SK-N-SH (cell line): ENCODE results near the gene SPATA20.

Experiments used
- CTCF ChIP-seq: fragments of 200-600 bp; sonication (generic); IDR thresholded peaks from 2 replicates; pipeline ENCODE4 v1.6.1; 2017; ENCODE audit warnings: antibody characterized with exemption, mild to moderate bottlenecking, moderate library complexity
- EP300 ChIP-seq, 2 experiments: IDR thresholded peaks; 2 replicates each; pipeline versions ENCODE4 v1.4.0 to v1.6.1; 2012; ENCODE audit warnings: borderline replicate concordance in 1 of 2, low read depth in 1 of 2, low read length in 1 of 2
- EZH2phosphoT487 ChIP-seq: fragments of 200-600 bp; sonication (generic); IDR thresholded peaks from 2 replicates; pipeline ENCODE4 v1.6.1; 2017; ENCODE audit warnings: low read depth, mixed run types, mild to moderate bottlenecking, antibody characterized with exemption, moderate library complexity, borderline replicate concordance
- GABPA ChIP-seq: IDR thresholded peaks from 2 replicates; pipeline ENCODE4 v1.4.0; 2012; ENCODE audit warnings: low read depth, mild to moderate bottlenecking
- JUND ChIP-seq: IDR thresholded peaks from 2 replicates; pipeline ENCODE4 v1.4.0; 2012
- MAX ChIP-seq: IDR thresholded peaks from 2 replicates; pipeline ENCODE4 v1.4.0; 2012; ENCODE audit warnings: low read depth
- MEF2A ChIP-seq: IDR thresholded peaks from 2 replicates; pipeline ENCODE4 v1.4.0; 2012; ENCODE audit warnings: low read depth, borderline replicate concordance
- NFIC ChIP-seq: IDR thresholded peaks from 2 replicates; pipeline ENCODE4 v1.4.0; 2012; ENCODE audit warnings: borderline replicate concordance
- POLR2AphosphoS5 ChIP-seq: IDR thresholded peaks from 2 replicates; pipeline ENCODE4 v1.6.1; 2012; ENCODE audit warnings: low read depth, low read length
- RAD21 ChIP-seq: IDR thresholded peaks from 2 replicates; pipeline ENCODE4 v1.6.1; 2012; ENCODE audit warnings: mild to moderate bottlenecking, low read length
- ZBTB33 ChIP-seq: IDR thresholded peaks from 2 replicates; pipeline ENCODE4 v1.4.0; 2012; ENCODE audit warnings: low read depth, borderline replicate concordance

- TF ChIP-seq RAD21 (no peak), CTCF (no peak), EZH2phosphoT487 (no peak), MAX (no peak), EP300 (IDR thresholded peaks at IDR 0.05; ENCODE audit: borderline replicate concordance in 1 of 2, low read depth in 1 of 2, low read length in 1 of 2) (no peak), POLR2AphosphoS5 (no peak), JUND (no peak), GABPA (no peak), MEF2A (no peak), ZBTB33 (no peak), NFIC (no peak)
Measured at GRCh38 chr17:50572541-50572940, 25.6 kb downstream of the SPATA20 start.
